ENCODE measurements around the gene GLI1. TPM values are rescaled to one million over a fixed set of nuclear protein-coding genes. Genes with fewer than 3 reads are reported as not detected.

GLI1 gene
- total RNA-seq, 1 experiment from 2014 or later = 25.8 TPM

- no peak overlapping the region for H2BK12ac ChIP-seq (ENCODE audit: insufficient read length, low read depth, low read length)
- no peaks in the 10 kb centered on the region for H3K27me3 ChIP-seq (ENCODE audit: insufficient read depth, low read length)
- H3K9me3 Mint-ChIP-seq = no peaks in the 10 kb centered on the region; a peak in 1 of 5 replicates
- no peak overlapping the region for H2AFZ ChIP-seq (ENCODE audit: low read length)
- peak overlapping the region; percentile 90 to 99 for H3K4me3 Mint-ChIP-seq
- no peaks in the 10 kb centered on the region for H3K79me1 ChIP-seq (ENCODE audit: insufficient read depth, low read depth, low read length, poor library complexity, severe bottlenecking)
- no peaks in the 10 kb centered on the region for H3K79me2 ChIP-seq (ENCODE audit: insufficient read depth, low read length)
- no peak overlapping the region for H3K56ac ChIP-seq (ENCODE audit: insufficient read length, low read depth, low read length)
- peak overlapping the region; percentile 78 for H3K9ac ChIP-seq (ENCODE audit: extremely low read depth, insufficient read length, low read length)
- H2AK5ac ChIP-seq (ENCODE audit: insufficient read length, low read length) = no peak overlapping the region
- WGBS (ENCODE audit: extremely low coverage, insufficient read length, low lambda C conversion rate) = no CpG with 5 or more reads among the region's 74 CpGs
- H3K23me2 ChIP-seq (ENCODE audit: insufficient read length, low read depth, low read length, poor library complexity, severe bottlenecking) = peaks cover 8% of the 10 kb centered on the region
- H3K4me2 ChIP-seq (ENCODE audit: insufficient read depth, insufficient read length, low read length) = peak overlapping the region; percentile 61
- H4K91ac ChIP-seq (ENCODE audit: insufficient read length, low read depth, low read length) = no peak overlapping the region
- no peaks in the 10 kb centered on the region for H3K4me1 ChIP-seq (ENCODE audit: insufficient read depth, low read length)
- H4K5ac ChIP-seq (ENCODE audit: insufficient read length, low read depth, low read length) = no peak overlapping the region
- peak; percentile 67 for DNase-seq
- H2BK120ac ChIP-seq (ENCODE audit: low read depth, low read length, poor library complexity, severe bottlenecking) = no peak overlapping the region
- peak overlapping the region; percentile 96 to 99 (median 96) for H3K27ac Mint-ChIP-seq
- H4K20me1 ChIP-seq (ENCODE audit: control insufficient read depth, insufficient read depth, insufficient read length) = no peaks in the 10 kb centered on the region
- no peak overlapping the region; the same call in 1 of the 2 replicates for H3K4ac ChIP-seq (ENCODE audit: low read depth, low read length)
- H3K9me3 ChIP-seq (ENCODE audit: control insufficient read depth, low read depth, low read length) = no peaks in the 10 kb centered on the region
- peak overlapping the region; percentile 60; the same call in 1 of the 2 replicates for H3K14ac ChIP-seq (ENCODE audit: insufficient read depth, low read length)
- H3K4me1 Mint-ChIP-seq = peaks cover 24 to 34% of the 10 kb centered on the region in 2 experiments
- TF ChIP-seq CTCF (conservative IDR thresholded peaks at IDR 0.05) = peak; percentile 36; the same call in 2 of the 3 replicates
- H3K36me3 Mint-ChIP-seq (ENCODE audit: insufficient read depth in 1 of 3, low read depth in 3 of 3) = peaks cover 0 to 12% (median 4%) of the 10 kb centered on the region in 3 experiments; a peak in 4 of 7 replicates
- no peak overlapping the region for H3K23ac ChIP-seq (ENCODE audit: insufficient read length, low read depth, low read length)
- H3K27me3 Mint-ChIP-seq (ENCODE audit: low read depth) = no peaks in the 10 kb centered on the region
- no peak overlapping the region for H2BK15ac ChIP-seq (ENCODE audit: low read depth, low read length)
- H4K8ac ChIP-seq (replicated peaks; ENCODE audit: insufficient read length, low read depth, low read length) = no peak overlapping the region
- H2BK5ac ChIP-seq (ENCODE audit: insufficient read length, low read length) = no peak overlapping the region
- no peak overlapping the region for H3T11ph ChIP-seq (ENCODE audit: low read length)
- no peak overlapping the region for H2BK20ac ChIP-seq (ENCODE audit: low read depth, low read length, poor library complexity, severe bottlenecking)
- peak overlapping the region; percentile 70 for H3K18ac ChIP-seq (ENCODE audit: insufficient read length, low read depth, low read length)
- no peak overlapping the region for H3K27ac ChIP-seq (ENCODE audit: insufficient read length, low read depth, low read length)
These were observed 29.3 kb upstream of the GLI1 start for GRCh38 chr12:57430112-57430930.

Data from H9 (cell line).